Activated CD4-positive, alpha-beta T cell treated with anti-CD3 and anti-CD28 coated beads, Interleukin-2, amount 50 U/mL, for 48 hours (primary cell): ENCODE measurements around the gene PAN2.

Experiments
- DNase-seq, 2 experiments: peaks; one replicate each; pipeline ENCODE4 v3.0.0-alpha.2; 2020

The PAN2 gene

GRCh38 chr12:56267443-56268071 is 66.2 kb downstream of the PAN2 start:
- DNase-seq, result no peak

GRCh38 chr12:56266693-56267442 is 66.9 kb downstream of the PAN2 start, which contains the start of gene COQ10A:
TSS of gene COQ10A (plus strand) at chr12:56266942. CDS start at chr12:56267119, 177 bp downstream.
- DNase-seq, result peak; percentile 87 to 91
